PFSK-1 (cell line): ENCODE data around the gene LILRA5.

Experiments used
- FOXP2 ChIP-seq: optimal IDR thresholded peaks from 2 replicates; pipeline ENCODE3; 2011; ENCODE audit warnings: borderline replicate concordance, control low read depth, inconsistent platforms; ENCODE audit not compliant: insufficient read depth; ENCODE audit errors: extremely low read length, extremely low read depth
- POLR2AphosphoS5 ChIP-seq: IDR thresholded peaks from 2 replicates; pipeline ENCODE4 v1.6.1; 2012; ENCODE audit warnings: low read depth, mild to moderate bottlenecking, control low read depth, low read length, moderate library complexity
- REST ChIP-seq, 2 experiments: IDR thresholded peaks; 2 replicates each; pipeline versions ENCODE4 v1.6.1 to v1.8.0; 2011 to 2012; ENCODE audit warnings: low read depth in 2 of 2, low read length in 2 of 2, control low read depth in 1 of 2, inconsistent platforms in 1 of 2, mild to moderate bottlenecking in 1 of 2, moderate library complexity in 1 of 2; ENCODE audit not compliant: insufficient read depth in 1 of 2
- TAF1 ChIP-seq: IDR thresholded peaks from 2 replicates; pipeline ENCODE4 v1.6.1; 2012; ENCODE audit warnings: low read length, control low read depth, borderline replicate concordance; ENCODE audit not compliant: insufficient read depth

- TF ChIP-seq FOXP2, result no peak
- TF ChIP-seq POLR2AphosphoS5, result no peak
- no peak for TF ChIP-seq TAF1
- no peak for TF ChIP-seq REST (IDR thresholded peaks at IDR 0.05; ENCODE audit: insufficient read depth in 1 of 2, low read depth in 2 of 2, low read length in 2 of 2)
Measured at GRCh38 chr19:54275951-54276350, 37.0 kb downstream of the LILRA5 start.
